ENCODE data around the gene UVRAG.

Gene UVRAG

GRCh38 chr11:75795276-75796090 is 19.5 kb upstream of the UVRAG start:
- TF ChIP-seq, protein P1, sequence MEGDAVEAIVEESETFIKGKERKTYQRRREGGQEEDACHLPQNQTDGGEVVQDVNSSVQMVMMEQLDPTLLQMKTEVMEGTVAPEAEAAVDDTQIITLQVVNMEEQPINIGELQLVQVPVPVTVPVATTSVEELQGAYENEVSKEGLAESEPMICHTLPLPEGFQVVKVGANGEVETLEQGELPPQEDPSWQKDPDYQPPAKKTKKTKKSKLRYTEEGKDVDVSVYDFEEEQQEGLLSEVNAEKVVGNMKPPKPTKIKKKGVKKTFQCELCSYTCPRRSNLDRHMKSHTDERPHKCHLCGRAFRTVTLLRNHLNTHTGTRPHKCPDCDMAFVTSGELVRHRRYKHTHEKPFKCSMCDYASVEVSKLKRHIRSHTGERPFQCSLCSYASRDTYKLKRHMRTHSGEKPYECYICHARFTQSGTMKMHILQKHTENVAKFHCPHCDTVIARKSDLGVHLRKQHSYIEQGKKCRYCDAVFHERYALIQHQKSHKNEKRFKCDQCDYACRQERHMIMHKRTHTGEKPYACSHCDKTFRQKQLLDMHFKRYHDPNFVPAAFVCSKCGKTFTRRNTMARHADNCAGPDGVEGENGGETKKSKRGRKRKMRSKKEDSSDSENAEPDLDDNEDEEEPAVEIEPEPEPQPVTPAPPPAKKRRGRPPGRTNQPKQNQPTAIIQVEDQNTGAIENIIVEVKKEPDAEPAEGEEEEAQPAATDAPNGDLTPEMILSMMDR (IDR thresholded peaks at IDR 0.05): no peak

- TF ChIP-seq, protein P1 (IDR thresholded peaks at IDR 0.05): no peak
Observed at GRCh38 chr11:75796091-75796435, 18.9 kb upstream of the UVRAG start.

DNA sequence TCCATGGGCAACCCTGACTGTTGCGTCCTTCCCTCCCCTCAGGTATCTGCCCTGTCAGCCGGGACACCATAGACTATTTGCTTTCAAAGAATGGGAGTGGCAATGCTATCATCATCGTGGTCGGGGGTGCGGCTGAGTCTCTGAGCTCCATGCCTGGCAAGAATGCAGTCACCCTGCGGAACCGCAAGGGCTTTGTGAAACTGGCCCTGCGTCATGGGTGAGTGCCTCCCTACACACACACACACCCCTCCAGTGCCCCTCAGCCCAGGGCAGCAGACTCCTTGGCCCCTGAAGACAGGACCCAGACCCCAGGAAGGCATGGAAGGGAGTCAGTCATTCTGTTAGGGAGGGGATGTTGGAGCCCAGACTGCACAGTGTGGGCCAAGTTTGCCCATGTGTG is 17.9 kb upstream of the UVRAG start:
- TF ChIP-seq, protein P1 (IDR thresholded peaks at IDR 0.05): no peak

DNA sequence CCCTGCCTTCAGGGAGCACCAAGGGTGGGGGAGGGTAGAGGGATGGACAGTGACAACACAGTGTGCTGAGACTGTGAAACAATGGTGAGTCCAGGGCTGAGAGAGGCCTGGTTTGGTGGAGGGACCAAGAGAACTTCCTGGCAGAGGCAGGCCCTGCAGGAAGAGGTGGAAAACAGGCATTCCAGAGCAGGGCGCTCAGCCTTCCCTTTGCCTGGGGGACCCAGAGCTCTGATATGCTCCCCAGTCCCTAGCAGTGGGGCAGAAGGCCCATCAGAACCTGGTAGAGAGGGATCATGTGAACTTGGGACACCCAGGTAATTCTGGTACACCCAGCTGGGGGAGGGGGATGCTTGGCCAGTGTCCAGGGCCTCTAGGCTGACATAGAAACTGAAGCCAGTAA is 17.2 kb upstream of the UVRAG start:
- TF ChIP-seq, protein P1 (IDR thresholded peaks at IDR 0.05): no peak

- TF ChIP-seq, protein P1 (IDR thresholded peaks at IDR 0.05): no peak
Observed at GRCh38 chr11:75800136-75800675, 14.8 kb upstream of the UVRAG start.

DNA sequence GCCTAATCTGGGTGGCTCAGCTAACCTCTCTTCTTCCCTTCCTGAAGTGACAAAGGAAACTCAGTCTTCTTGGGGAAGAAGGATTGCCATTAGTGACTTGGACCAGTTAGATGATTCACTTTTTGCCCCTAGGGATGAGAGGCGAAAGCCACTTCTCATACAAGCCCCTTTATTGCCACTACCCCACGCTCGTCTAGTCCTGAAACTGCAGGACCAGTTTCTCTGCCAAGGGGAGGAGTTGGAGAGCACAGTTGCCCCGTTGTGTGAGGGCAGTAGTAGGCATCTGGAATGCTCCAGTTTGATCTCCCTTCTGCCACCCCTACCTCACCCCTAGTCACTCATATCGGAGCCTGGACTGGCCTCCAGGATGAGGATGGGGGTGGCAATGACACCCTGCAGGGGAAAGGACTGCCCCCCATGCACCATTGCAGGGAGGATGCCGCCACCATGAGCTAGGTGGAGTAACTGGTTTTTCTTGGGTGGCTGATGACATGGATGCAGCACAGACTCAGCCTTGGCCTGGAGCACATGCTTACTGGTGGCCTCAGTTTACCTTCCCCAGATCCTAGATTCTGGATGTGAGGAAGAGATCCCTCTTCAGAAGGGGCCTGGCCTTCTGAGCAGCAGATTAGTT is 14.2 kb upstream of the UVRAG start:
- TF ChIP-seq, protein P1 (IDR thresholded peaks at IDR 0.05): no peak

- TF ChIP-seq, protein P1 (IDR thresholded peaks at IDR 0.05): no peak
Observed at GRCh38 chr11:75801362-75802020, 13.5 kb upstream of the UVRAG start.
